ENCODE results near the gene G0S2.

Gene G0S2

GRCh38 chr1:209721323-209721722, 46.1 kb downstream of the G0S2 start:
- no peak for DNase-seq

GRCh38 chr1:209723265-209723664, 48.1 kb downstream of the G0S2 start:
- DNase-seq = no peak

- DNase-seq = no peak
Observed at GRCh38 chr1:209723756-209724693, 48.8 kb downstream of the G0S2 start.

Measured in activated T-cell treated with anti-CD3 and anti-CD28 coated beads, Interleukin-2, amount 50 U/mL, for 1 hour (primary cell).